ENCODE measurements around the gene ARID5B.

Gene ARID5B

GRCh38 chr10:62085821-62086220 lies 184.3 kb downstream of the ARID5B start:
- in situ Hi-C loops (cut with MboI; ENCODE audit: low sequenced_read_pairs): no loop called here

DNA sequence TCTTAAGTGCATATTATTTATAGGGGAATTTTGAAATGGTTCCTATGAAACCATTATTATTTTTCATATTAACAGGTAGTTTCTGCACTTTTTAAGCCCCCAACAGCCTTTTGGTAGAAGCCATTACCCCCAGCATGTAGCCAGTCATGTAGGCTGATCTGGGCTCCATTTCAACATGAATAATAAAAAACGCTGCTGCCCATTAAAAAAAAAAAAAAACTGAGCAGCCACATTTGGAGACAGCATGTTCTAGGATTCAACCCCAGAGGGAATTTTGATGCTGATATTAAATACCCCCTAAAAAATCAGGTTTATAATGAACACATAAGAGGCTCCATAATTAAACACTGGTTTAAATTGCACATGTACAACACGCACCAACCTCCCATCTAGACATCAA lies 185.8 kb downstream of the ARID5B start:
- in situ Hi-C loops (cut with MboI; ENCODE audit: low sequenced_read_pairs): no loop called here

DNA sequence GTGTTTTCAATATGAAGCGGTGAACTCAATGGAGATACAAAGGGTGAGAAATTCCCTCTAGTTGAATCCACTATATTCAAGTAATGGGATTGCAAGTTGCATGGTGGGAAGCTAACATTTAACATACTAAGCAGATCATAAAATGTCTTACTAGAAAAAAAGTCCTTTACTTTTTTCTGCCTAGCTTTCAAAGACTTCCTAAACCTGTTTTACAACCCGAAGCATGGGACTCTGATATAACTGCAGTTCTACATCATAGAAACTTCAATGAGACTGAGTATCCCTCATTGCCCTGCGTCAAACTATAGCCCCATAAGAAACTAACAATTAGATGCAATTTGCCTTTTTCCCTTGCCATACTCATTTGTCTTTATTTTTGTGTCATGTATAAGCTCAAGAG lies 187.3 kb downstream of the ARID5B start:
- in situ Hi-C loops (cut with MboI; ENCODE audit: low sequenced_read_pairs): no loop called here

DNA sequence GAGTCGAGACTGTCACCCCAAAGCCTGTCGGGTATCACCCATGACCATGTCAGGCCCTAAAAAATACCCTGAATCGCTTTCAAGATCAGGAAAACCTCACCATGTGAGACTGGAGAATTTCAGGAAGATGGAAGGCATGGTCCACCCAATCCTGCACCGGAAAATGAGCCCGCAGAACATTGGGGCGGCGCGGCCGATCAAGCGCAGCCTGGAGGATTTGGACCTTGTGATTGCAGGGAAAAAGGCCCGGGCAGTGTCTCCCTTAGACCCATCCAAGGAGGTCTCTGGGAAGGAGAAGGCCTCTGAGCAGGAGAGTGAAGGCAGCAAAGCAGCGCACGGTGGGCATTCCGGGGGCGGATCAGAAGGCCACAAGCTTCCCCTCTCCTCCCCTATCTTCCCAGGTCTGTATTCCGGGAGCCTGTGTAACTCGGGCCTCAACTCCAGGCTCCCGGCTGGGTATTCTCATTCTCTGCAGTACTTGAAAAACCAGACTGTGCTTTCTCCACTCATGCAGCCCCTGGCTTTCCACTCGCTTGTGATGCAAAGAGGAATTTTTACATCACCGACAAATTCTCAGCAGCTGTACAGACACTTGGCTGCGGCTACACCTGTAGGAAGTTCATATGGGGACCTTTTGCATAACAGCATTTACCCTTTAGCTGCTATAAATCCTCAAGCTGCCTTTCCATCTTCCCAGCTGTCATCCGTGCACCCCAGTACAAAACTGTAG lies 191.0 kb downstream of the ARID5B start:
- in situ Hi-C loops (cut with MboI; ENCODE audit: low sequenced_read_pairs): no loop called here

DNA sequence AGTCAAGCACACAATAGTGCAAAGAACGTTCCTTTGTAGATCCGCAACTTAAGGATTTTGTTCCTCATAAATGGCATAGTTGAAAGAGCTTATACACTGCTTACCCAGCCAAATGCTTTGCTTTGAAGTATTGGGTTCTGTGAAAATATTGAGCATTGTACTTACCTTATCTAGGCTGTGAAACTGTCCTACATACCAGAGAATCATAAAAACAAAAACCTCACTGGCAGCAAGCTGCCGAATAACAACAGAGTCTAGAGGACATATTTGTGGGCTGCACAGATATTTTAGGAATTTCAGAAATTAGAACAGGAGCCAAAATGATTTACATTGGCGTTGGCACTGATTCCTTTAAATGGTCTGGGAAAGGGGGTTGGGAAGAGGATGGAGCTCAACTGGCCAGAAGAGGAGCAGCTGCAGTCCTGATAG lies 192.4 kb downstream of the ARID5B start:
- in situ Hi-C loops (cut with MboI; ENCODE audit: low sequenced_read_pairs): no loop called here

DNA sequence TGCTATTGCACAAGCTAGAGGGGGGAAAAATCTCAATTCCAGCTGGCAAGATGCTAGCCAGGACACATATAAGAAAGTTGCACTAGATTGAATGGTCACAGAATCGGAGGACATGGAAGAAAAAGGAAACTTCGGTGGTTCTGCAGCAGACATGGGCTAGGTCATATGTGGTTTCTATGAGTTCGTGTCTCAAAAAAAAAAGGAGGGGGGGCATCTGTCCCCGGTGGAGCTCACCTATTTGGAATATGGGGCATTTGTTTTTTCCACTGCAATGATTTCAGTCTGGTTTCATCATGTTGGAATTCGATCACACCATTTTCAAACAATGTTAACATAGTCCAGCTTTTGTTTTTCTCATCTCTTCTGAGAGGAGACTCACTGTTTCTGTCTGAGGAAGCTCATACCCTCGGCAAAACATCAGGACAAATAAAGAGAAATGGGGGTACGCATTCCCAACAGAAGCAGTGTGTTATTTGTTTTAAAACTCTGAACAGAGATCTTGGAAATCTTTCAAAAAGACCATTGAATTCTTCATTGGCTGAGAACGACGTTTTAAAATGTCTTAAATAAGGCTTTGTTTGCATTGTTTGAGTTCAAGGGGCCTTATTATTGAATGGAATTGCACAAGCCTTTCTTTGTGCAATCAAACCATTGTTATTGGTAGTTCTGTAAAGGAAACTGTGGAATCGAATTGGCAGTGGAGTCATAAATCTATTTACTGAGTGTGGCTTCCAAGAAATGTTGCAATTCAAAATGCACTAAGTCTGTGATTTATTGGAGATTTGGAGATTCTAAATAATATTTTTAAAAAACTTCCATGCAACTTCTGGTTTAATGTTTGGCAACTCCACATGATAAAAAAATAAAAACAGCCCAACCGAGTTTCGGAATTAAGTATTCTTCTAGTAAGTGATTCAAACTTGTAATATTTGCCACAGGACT lies 194.0 kb downstream of the ARID5B start:
- in situ Hi-C loops (cut with MboI; ENCODE audit: low sequenced_read_pairs): no loop called here

DNA sequence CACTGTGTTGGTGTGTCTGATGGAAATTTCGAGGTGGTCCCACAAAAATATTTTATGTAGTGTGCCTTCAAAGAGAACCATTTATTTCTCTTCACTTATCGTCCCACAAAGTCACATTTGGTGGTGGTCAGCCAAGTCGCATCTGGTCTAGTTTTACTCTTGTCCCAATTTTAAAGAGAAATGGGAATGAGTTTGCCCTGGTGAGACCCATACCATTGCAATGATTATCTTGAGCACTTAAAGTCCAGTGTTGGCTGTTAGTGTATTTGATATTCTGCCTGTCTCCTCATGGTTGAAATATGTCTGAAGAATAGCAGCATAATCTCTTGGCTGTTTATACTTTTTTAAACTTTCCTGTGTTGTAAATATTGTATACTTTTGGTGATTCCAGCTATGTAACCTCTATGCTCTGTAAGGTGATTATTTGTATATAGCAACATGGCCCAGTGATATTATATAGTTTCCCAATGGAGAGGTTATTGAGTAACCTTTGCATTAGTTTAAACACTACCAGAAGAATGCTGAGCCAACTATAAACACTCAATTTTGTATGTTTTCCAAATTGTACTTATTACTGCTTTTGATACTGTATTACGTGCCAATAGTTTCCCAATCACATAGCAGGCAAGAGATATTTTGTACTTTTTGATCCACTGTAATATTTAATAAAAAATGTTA lies 194.9 kb downstream of the ARID5B start:
- in situ Hi-C loops (cut with MboI; ENCODE audit: low sequenced_read_pairs): no loop called here

DNA sequence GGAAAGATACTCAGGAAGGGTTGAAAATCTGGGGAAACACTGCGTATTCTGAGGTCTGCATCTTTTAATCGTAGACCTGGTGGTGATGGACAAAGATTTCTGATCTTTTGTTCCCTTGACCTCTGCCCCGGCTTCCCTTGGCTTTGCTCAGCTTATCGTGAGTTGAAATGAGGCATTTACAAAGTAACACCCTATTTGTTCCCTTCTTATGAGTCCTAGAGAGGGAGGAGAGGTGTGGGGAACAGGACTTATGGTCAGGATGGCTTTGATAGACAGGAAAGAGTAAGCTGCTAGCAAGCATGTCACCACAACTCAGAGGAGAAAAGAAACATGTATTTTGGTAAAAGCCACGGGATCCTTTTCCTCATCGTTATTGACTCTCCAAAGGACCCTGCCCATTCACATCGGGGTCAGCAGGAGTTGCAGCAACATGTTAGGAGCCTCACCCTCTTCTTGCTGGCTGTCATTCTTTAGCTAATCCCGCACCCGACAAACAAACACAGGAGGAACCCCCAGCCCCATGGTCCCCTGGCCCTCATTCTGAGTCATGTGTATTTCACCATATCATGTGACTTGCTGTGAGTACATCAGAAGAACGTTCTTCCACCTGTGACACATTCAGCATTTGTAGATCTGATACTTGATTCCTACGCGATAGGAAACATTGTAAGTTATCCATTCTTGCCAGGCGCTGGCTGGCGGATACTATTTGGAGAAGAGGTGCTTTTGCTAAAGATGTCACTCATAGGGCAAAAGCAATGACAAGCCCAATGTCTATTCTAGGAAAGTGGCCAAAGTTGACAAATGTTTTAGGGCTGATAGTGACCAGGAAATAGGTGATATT lies 197.0 kb downstream of the ARID5B start:
- in situ Hi-C loops (cut with MboI; ENCODE audit: low sequenced_read_pairs): no loop called here

- in situ Hi-C loops (cut with MboI; ENCODE audit: low sequenced_read_pairs): no loop called here
Observed at GRCh38 chr10:62099299-62099698, 197.8 kb downstream of the ARID5B start.

DNA sequence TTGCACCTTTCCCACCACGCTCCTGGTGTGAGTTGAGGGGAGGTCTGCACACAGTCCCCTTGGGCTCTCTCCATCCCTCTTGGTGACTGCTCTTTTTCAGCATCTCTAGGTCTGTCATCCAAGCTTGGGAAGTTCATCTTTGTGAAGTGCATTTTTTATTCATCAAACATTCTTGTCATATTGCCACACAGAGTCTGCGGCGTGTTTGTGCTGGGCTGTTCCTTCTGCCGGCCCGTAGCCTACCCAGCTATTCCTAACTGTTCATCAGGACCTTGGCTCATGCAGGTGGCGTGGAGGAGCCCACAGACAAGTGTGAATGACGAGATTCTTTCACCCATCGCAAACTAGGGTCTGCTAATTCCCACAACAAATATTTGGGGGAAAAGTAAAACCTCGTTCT lies 202.4 kb downstream of the ARID5B start:
- in situ Hi-C loops (cut with MboI; ENCODE audit: low sequenced_read_pairs): no loop called here

- in situ Hi-C loops (cut with MboI; ENCODE audit: low sequenced_read_pairs): no loop called here
Observed at GRCh38 chr10:62106929-62107519, 205.5 kb downstream of the ARID5B start.

DNA sequence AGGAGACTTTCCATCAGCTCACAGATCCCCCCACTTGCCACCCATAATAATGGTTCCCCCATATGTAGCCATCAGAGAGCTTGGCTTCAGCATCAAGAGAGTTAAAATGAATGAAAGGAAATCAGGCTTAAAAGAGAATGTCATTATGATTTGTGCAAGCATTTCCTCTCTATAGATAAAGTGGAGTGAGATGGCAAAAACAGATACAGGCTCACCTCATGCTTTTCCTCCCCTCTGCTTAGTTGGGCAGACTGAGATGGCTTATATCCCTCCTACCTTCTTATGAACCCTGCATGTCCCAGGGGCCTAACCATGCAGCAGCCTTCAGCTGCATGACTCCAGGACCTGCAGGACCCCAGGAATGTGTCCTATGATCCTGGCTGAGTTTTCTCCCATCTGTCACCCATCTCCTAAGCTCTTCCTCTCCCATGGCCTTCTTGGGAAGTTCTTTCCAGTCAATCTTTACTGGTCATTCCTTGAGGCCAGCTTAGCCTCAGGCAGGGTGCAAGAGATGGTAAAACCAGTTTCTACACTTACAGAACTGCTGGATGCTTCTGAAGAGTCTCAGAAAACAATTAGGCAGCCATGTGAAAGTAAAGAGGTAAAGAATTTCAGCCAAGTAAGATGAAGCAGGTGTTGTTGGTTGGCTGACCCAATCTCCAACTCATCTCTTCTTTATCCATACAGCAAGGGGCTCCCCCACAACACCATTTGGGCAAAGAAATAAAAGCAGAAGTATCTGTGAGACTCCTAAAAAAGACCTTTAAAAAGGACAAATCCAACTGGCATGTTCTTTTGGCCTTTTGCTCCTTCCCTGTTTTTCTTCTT lies 207.5 kb downstream of the ARID5B start:
- in situ Hi-C loops (cut with MboI; ENCODE audit: low sequenced_read_pairs): no loop called here

DNA sequence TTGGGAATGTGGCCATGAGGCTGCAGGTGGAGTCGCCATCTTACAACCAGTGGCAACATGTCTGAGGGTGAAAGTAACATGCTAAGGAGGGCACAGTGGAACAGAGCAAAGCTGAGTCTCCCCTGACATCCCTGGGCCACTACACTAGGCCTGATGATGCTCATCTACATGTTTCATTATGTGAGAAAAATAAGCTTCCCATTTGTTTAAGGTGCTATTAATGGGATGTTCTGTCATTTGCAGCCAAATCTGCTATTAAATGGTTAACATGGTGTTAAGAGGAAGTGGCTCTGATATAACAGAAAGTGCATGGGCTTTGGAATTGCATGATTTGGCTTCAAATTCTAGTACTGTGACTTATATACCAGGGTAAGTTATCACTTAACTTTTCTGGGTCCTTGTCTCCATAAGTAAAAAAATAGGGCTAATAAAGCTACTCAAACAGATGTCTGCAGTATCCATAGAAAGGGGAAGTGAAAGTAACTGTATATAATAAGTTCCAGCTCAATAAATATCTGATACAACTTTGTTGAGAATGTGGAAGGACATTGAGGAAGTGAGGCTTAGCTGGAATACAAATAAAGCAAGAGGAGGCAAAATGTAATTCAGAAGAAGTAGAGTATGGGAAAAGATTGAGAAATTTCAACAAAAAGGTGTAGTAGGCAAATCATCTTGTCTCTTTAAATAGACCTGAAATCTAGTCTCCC lies 208.2 kb downstream of the ARID5B start:
- in situ Hi-C loops (cut with MboI; ENCODE audit: low sequenced_read_pairs): no loop called here

DNA sequence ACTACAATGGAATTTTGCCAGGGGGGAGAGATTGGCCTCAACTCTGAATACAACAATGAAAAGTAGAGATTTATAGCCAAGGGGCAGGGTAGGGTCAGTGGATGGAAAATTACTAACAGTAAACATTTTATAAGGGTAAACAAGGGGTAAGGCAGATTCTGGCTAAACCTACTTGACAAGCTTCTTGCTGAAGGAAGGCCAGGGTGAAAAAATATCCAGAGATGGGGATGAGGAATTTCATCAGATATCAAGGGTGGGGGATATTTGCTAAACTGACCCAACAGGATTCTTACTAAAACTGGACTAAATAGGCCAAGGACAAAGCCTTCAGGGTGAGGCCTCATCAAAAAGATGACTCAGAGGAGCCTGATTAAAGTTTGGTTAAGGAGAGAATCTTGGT lies 210.8 kb downstream of the ARID5B start:
- in situ Hi-C loops (cut with MboI; ENCODE audit: low sequenced_read_pairs): no loop called here

GRCh38 chr10:62112963-62113362 lies 211.5 kb downstream of the ARID5B start:
- in situ Hi-C loops (cut with MboI; ENCODE audit: low sequenced_read_pairs): no loop called here

GRCh38 chr10:62113680-62114079 lies 212.2 kb downstream of the ARID5B start:
- in situ Hi-C loops (cut with MboI; ENCODE audit: low sequenced_read_pairs): no loop called here

GRCh38 chr10:62115321-62115720 lies 213.8 kb downstream of the ARID5B start:
- in situ Hi-C loops (cut with MboI; ENCODE audit: low sequenced_read_pairs): no loop called here

- in situ Hi-C loops (cut with MboI; ENCODE audit: low sequenced_read_pairs): no loop called here
Observed at GRCh38 chr10:62115842-62116241, 214.3 kb downstream of the ARID5B start.

DNA sequence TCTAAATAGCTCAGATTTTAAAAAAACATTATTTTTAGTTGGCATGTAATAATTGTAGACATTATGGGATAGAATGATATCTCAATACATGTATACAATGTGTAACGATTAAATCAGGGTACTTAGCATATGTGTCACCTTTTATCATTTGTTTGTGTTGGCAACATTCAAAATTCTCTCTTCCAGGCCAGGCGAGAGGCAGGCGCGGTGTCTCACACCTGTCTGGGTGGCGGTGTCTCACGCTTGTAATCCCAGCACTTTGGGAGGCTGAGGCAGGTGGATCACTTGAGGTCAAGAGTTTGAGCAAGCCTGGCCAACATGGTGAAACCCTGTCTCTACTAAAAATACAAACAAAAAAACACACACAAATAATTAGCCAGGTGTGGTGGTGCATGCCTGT lies 215.4 kb downstream of the ARID5B start:
- in situ Hi-C loops (cut with MboI; ENCODE audit: low sequenced_read_pairs): no loop called here

Data from HL-60/S4 treated with phorbol 12-myristate 13-acetate at 8.2 ng/mL for 4 days and 3 days (cell line).